HepG2 (cell line): Measurements from ENCODE around the gene IL1B. TPM values are rescaled to one million over a fixed set of nuclear protein-coding genes. Genes with fewer than 3 reads are reported as not detected.
A peak's percentile ranks its signal among the peaks of the same experiment; 100 is the strongest.

ENCODE experiments used
- DMAP1 ChIP-seq: IDR thresholded peaks from 2 replicates; pipeline ENCODE4 v1.6.1; 2016
- EHMT2 ChIP-seq: fragments of 200-600 bp; sonication (generic); IDR thresholded peaks from 2 replicates; pipeline ENCODE4 v1.7.0; 2017; ENCODE audit warnings: antibody characterized with exemption, low read depth, low read length, borderline replicate concordance
- ETV5 ChIP-seq: IDR thresholded peaks from 2 replicates; pipeline ENCODE4 v1.6.1; 2018; ENCODE audit warnings: missing biosample characterization, missing genetic modification reagents, inconsistent platforms, borderline replicate concordance
- IRF2 ChIP-seq: IDR thresholded peaks from 2 replicates; pipeline ENCODE4 v1.6.1; 2018; ENCODE audit warnings: missing genetic modification reagents, missing compliant biosample characterization
- MIER3 ChIP-seq: IDR thresholded peaks from 2 replicates; pipeline ENCODE4 v1.6.1; 2016; ENCODE audit warnings: missing compliant biosample characterization, borderline replicate concordance
- MXD1 ChIP-seq: sonication (generic); formaldehyde crosslinking; IDR thresholded peaks from 2 replicates; pipeline ENCODE4 v1.4.0; 2020; ENCODE audit warnings: mild to moderate bottlenecking, missing genetic modification reagents
- NFIC ChIP-seq: IDR thresholded peaks from 2 replicates; pipeline ENCODE4 v1.6.1; 2012; ENCODE audit warnings: mild to moderate bottlenecking, low read length, inconsistent platforms
- NPAS2 ChIP-seq: sonication (generic); formaldehyde crosslinking; IDR thresholded peaks from 2 replicates; pipeline ENCODE4 v1.8.0; 2022; ENCODE audit warnings: mild to moderate bottlenecking, missing genetic modification reagents, borderline replicate concordance
- SALL1 ChIP-seq: sonication (generic); formaldehyde crosslinking; IDR thresholded peaks from 2 replicates; pipeline ENCODE4 v1.8.0; 2022; ENCODE audit warnings: mild to moderate bottlenecking, missing genetic modification reagents
- SAP130 ChIP-seq: IDR thresholded peaks from 2 replicates; pipeline ENCODE4 v1.6.1; 2016; ENCODE audit warnings: low read depth
- SOX5 ChIP-seq: IDR thresholded peaks from 2 replicates; pipeline ENCODE4 v1.6.1; 2016; ENCODE audit warnings: borderline replicate concordance
- TFE3 ChIP-seq: IDR thresholded peaks from 2 replicates; pipeline ENCODE4 v1.6.1; 2016
- YEATS2 ChIP-seq: sonication (generic); formaldehyde crosslinking; IDR thresholded peaks from 2 replicates; pipeline ENCODE4 v1.4.0; 2020; ENCODE audit warnings: missing genetic modification reagents, borderline replicate concordance
- ZBTB7A ChIP-seq: sonication (generic); formaldehyde crosslinking; IDR thresholded peaks from 2 replicates; pipeline ENCODE4 v1.8.0; 2022; ENCODE audit warnings: mild to moderate bottlenecking, missing genetic modification reagents
- ZNF124 ChIP-seq: sonication (generic); formaldehyde crosslinking; IDR thresholded peaks from 2 replicates; pipeline ENCODE4 v1.4.0; 2020; ENCODE audit warnings: missing genetic modification reagents
- ZNF317 ChIP-seq: sonication (generic); formaldehyde crosslinking; IDR thresholded peaks from 2 replicates; pipeline ENCODE4 v1.5.0; 2020; ENCODE audit warnings: mild to moderate bottlenecking, missing genetic modification reagents
- ZNF547 ChIP-seq: sonication (generic); formaldehyde crosslinking; IDR thresholded peaks from 2 replicates; pipeline ENCODE4 v1.5.1; 2020; ENCODE audit warnings: mild to moderate bottlenecking, missing genetic modification reagents
- ZNF629 ChIP-seq: sonication (generic); formaldehyde crosslinking; conservative IDR thresholded peaks from 2 replicates; pipeline ENCODE4 v1.5.0; 2020; ENCODE audit warnings: missing genetic modification reagents
- polyA plus RNA-seq, 8 experiments: library from polyadenylated mRNA; depleted of rRNA in 3 of 8; stranded (reverse) in 7 of 8; unstranded in 1 of 8; fragments of >200 nt; fragmentation: Illumina TruSeq in 4 of 8; extraction: Trizol in 4 of 8; gene quantifications; 2 replicates each; pipeline versions ENCODE4 v1.2.1 to v1.2.3, GENCODE V29; 2011 to 2016; ENCODE audit warnings: low read depth in 4 of 8, missing spikeins in 1 of 8, mixed read lengths in 1 of 8; ENCODE audit not compliant: insufficient read depth in 1 of 8
- total RNA-seq, 5 experiments: library from RNA; depleted of rRNA; stranded (reverse); fragments of >200 nt; fragmentation: Illumina TruSeq; extraction: Trizol; gene quantifications; 2 replicates each; pipeline ENCODE4 v1.2.3, GENCODE V29; 2016; ENCODE audit warnings: low read depth in 1 of 5
- TF ChIP-seq, protein P1 (sequence below), 2 experiments: sonication (generic) in 1 of 2; formaldehyde crosslinking in 1 of 2; IDR thresholded peaks; 2 replicates each; pipeline versions ENCODE4 v1.4.0 to v1.6.1; 2016 to 2020; ENCODE audit warnings: borderline replicate concordance in 1 of 2, low read depth in 1 of 2, mild to moderate bottlenecking in 1 of 2, missing genetic modification reagents in 1 of 2

Gene IL1B
- total and polyA plus RNA-seq, 2 of the 13 experiments (the other 11 are each of a cell fraction or from before 2014, with no cell fraction given): 0.18 TPM; not detected in 1

DNA sequence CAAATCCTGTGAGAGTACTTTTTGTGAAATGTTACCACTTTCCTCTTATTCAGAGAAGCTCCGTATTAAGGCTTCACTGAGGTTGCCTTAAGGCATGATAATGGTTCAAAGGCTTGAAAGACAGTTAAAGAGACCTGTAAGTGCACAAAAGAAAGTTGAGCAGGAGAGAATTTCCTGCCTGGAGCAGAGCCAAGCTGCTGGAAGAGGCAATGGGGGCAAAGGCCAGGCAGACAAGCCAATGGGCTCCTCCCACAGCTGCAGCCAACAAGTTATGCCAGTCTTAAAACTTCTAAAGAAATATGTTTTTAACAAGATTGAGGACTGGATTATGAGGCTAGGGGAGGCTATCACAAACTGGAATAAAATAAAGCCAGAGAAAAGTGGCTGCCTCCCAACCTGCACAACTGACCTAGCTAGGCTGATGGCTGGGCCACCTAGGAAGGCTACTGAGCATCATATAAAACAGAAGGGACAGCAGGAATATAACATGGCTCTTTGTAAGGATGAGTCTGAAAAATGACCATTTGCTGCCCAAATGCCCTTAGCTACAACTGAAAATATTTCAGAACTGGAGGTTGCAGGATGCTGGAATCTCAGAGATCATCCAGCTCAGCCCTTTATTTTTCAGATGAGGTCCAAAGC is 2.1 kb downstream of the IL1B start (continued):
- TF ChIP-seq NPAS2 (CRISPR knock-in tag) (no peak), ZNF629 (CRISPR knock-in tag) (0 out of 2 replicates have a peak, but pooled peaks have one; percentile 13), YEATS2 (CRISPR knock-in tag) (0 out of 2 replicates have a peak, but pooled peaks have one; percentile 32), EHMT2 (0 out of 2 replicates have a peak, but pooled peaks have one; percentile 53), DMAP1 (CRISPR knock-in tag) (peak; percentile 45; the same call in 1 of the 2 replicates), ZNF124 (CRISPR knock-in tag) (no peak), SOX5 (CRISPR knock-in tag) (0 out of 2 replicates have a peak, but pooled peaks have one; percentile 39), SAP130 (CRISPR knock-in tag) (peak; percentile 55), SALL1 (CRISPR knock-in tag) (peak; percentile 78), TFE3 (CRISPR knock-in tag) (0 out of 2 replicates have a peak, but pooled peaks have one; percentile 33), ZBTB7A (CRISPR knock-in tag) (no peak), NFIC (no peak), MXD1 (no peak), ETV5 (peak; percentile 63; the same call in 1 of the 2 replicates), IRF2 (peak; percentile 35; the same call in 1 of the 2 replicates), ZNF547 (CRISPR knock-in tag) (0 out of 2 replicates have a peak, but pooled peaks have one; percentile 19), MIER3 (0 out of 2 replicates have a peak, but pooled peaks have one; percentile 41), ZNF317 (CRISPR knock-in tag) (no peak)
- TF ChIP-seq, protein P1, sequence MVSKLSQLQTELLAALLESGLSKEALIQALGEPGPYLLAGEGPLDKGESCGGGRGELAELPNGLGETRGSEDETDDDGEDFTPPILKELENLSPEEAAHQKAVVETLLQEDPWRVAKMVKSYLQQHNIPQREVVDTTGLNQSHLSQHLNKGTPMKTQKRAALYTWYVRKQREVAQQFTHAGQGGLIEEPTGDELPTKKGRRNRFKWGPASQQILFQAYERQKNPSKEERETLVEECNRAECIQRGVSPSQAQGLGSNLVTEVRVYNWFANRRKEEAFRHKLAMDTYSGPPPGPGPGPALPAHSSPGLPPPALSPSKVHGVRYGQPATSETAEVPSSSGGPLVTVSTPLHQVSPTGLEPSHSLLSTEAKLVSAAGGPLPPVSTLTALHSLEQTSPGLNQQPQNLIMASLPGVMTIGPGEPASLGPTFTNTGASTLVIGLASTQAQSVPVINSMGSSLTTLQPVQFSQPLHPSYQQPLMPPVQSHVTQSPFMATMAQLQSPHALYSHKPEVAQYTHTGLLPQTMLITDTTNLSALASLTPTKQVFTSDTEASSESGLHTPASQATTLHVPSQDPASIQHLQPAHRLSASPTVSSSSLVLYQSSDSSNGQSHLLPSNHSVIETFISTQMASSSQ (IDR thresholded peaks at IDR 0.05; ENCODE audit: low read depth): no peak
- TF ChIP-seq, protein P1 (CRISPR knock-in tag; IDR thresholded peaks at IDR 0.05; ENCODE audit: borderline replicate concordance): no peak
